ENCODE data around the gene AKAP8. TPM values are rescaled to one million over a fixed set of nuclear protein-coding genes. Genes with fewer than 3 reads are reported as not detected.
"Not testable (repeated sequence)": the region's sequence is repeated elsewhere in the genome, so short reads cannot be mapped to it uniquely, and the experiment has no call there.

AKAP8 gene
- total and polyA plus RNA-seq, 5 donors from 2014 or later: 11.3 to 79.1 (median 13.7) TPM

DNA sequence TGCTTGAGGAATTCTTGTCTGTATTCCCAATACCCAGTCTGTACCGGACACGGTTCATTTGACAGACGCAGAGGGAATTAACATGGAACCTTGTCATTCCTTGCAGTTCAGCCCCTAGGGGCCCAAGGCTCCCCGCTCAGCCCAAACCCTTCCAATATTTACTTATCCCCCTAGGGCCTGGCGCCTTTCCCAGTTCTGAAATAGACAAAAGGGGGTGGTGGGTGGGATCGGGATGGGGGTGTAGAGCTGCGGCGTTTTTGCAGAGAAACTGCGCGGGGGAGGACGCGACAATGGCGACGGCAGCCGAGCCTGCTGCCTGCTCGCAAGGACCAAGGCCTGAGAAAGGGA lies 38.6 kb upstream of the AKAP8 start:
- peak overlapping the region; percentile 88 for H3K4me3 ChIP-seq (ENCODE audit: low read depth, low read length)
- H3K27me3 ChIP-seq (ENCODE audit: control insufficient read depth, insufficient read depth, low read length): no peaks in the 10 kb centered on the region
- Mint-ChIP-seq H3K9me3 (peaks cover 0 to 3% (median 0%) of the 10 kb centered on the region in 7 donors), H3K4me3 (peak overlapping the region; percentile 94 to 99 (median 98)), H3K27me3 (peaks cover 5% of the 10 kb centered on the region), H3K36me3 (peaks cover 12% of the 10 kb centered on the region), H3K27ac (peak overlapping the region; percentile 90 to 99 (median 94)), H3K4me1 (peaks cover 9 to 58% (median 34%) of the 10 kb centered on the region in 4 donors)
- peak overlapping the region; percentile 73 for H3K27ac ChIP-seq (ENCODE audit: insufficient read depth, low read length, poor library complexity, severe bottlenecking)
- peaks cover 11% of the 10 kb centered on the region for H3K36me3 ChIP-seq (ENCODE audit: control insufficient read depth, insufficient read depth, low read length)
- H3K9me3 ChIP-seq (ENCODE audit: control insufficient read depth in 2 of 2, low read length in 2 of 2): peaks cover 1 to 3% of the 10 kb centered on the region in 2 experiments
- no peak for ATAC-seq (ENCODE audit: low read depth in 2 of 2)
- H3K4me1 ChIP-seq (ENCODE audit: control insufficient read depth, insufficient read depth, low read length, poor library complexity, severe bottlenecking): peaks cover 48% of the 10 kb centered on the region
- DNase-seq: no peak

DNA sequence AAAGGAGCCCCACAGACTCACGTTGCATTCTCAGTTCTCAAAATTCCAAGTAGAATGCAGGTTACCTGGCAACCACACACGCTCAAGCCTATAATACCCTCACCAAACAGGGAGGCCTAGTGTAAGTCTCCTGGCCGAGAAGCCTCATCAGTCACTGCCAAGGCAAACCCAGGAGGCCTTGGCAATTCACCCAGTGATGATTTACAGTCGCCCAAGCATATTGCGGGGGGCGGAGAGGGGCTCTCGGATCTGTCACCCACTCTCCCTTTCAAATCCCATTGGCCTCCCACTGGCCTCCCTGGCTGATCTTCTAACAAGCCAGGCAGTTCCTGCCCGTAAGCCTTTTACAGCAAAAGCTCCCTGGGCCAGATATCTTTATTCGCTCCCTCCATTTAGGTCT lies 38.1 kb upstream of the AKAP8 start:
- DNase-seq: no peak
- peaks cover 8% of the 10 kb centered on the region for H3K36me3 Mint-ChIP-seq
- peak overlapping the region; percentile 94 to 99 (median 98) for H3K4me3 Mint-ChIP-seq
- no peak for ATAC-seq (ENCODE audit: low read depth in 2 of 2)
- Histone ChIP-seq H3K36me3 (ENCODE audit: control insufficient read depth, insufficient read depth, low read length) (peaks cover 7% of the 10 kb centered on the region), H3K27me3 (ENCODE audit: control insufficient read depth, insufficient read depth, low read length) (no peaks in the 10 kb centered on the region), H3K4me1 (ENCODE audit: control insufficient read depth, insufficient read depth, low read length, poor library complexity, severe bottlenecking) (peaks cover 53% of the 10 kb centered on the region), H3K9me3 (ENCODE audit: control insufficient read depth in 2 of 2, low read length in 2 of 2) (no peaks in the 10 kb centered on the region), H3K4me3 (ENCODE audit: low read depth, low read length) (peak overlapping the region; percentile 88), H3K27ac (ENCODE audit: insufficient read depth, low read length, poor library complexity, severe bottlenecking) (peak overlapping the region; percentile 73)
- H3K9me3 Mint-ChIP-seq: peaks cover 0 to 2% (median 0%) of the 10 kb centered on the region in 7 donors
- H3K27me3 Mint-ChIP-seq: peaks cover 5% of the 10 kb centered on the region
- peak overlapping the region; percentile 90 to 99 (median 94) for H3K27ac Mint-ChIP-seq
- peaks cover 13 to 63% (median 38%) of the 10 kb centered on the region in 4 donors for H3K4me1 Mint-ChIP-seq

DNA sequence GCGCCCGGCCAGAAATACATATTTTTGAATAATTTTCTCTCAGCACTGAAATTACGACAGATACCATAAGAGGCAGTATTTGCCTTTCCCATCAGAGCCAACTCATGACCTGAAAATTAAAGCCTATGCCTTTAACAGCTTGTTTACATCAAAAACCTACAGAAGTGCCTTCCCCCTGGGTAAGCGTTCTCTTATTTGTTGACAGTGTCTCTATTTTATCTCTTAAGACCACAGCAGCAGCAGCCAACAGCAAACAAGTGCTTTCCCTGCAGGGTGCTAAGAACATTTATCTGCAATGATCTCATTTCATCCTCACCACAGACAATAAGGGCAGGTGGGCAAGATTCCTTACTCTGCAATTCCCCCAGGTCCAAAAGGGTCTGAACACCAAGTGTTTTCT lies 33.2 kb upstream of the AKAP8 start:
- H3K9me3 Mint-ChIP-seq: no peaks in the 10 kb centered on the region
- ATAC-seq (ENCODE audit: low read depth in 2 of 2) (no peak), DNase-seq (peak in 1 of 3 donors; percentile 4)
- H3K4me3 Mint-ChIP-seq: peak overlapping the region in 3 of 4 donors; percentile 41 to 57 (median 56)
- no peaks in the 10 kb centered on the region for H3K27me3 Mint-ChIP-seq
- H3K36me3 Mint-ChIP-seq: peaks cover 7% of the 10 kb centered on the region
- Histone ChIP-seq H3K27me3 (ENCODE audit: control insufficient read depth, insufficient read depth, low read length) (no peaks in the 10 kb centered on the region), H3K4me1 (ENCODE audit: control insufficient read depth, insufficient read depth, low read length, poor library complexity, severe bottlenecking) (peaks cover 53% of the 10 kb centered on the region), H3K9me3 (ENCODE audit: control insufficient read depth in 2 of 2, low read length in 2 of 2) (no peaks in the 10 kb centered on the region), H3K36me3 (ENCODE audit: control insufficient read depth, insufficient read depth, low read length) (peaks cover 31% of the 10 kb centered on the region), H3K4me3 (ENCODE audit: low read depth, low read length) (no peak overlapping the region), H3K27ac (ENCODE audit: insufficient read depth, low read length, poor library complexity, severe bottlenecking) (no peak overlapping the region)
- H3K27ac Mint-ChIP-seq: peak overlapping the region; percentile 6 to 38 (median 37)
- peaks cover 23 to 77% (median 45%) of the 10 kb centered on the region in 4 donors for H3K4me1 Mint-ChIP-seq

DNA sequence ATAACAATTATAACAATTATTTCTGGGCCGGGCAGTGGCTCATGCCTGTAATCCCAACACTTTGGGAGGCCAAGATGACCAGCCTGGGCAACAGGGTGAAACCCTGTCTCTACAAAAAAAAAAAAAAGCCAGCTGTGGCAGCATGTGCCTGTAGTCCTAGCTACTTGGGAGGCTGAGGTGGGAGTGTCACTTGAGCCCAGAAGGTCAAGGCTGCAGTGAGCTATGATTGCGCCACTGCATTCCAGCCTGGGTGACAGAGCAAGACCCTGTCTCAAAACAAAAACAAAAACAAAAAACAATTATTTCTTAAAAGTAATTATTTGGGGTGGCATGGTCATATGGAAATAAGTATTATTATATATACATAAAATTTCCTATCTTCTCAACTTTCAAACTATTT lies 31.8 kb upstream of the AKAP8 start:
- Mint-ChIP-seq H3K4me1 (peaks cover 25 to 77% (median 42%) of the 10 kb centered on the region in 4 donors), H3K27ac (peak overlapping the region in 1 of 3 donors; percentile 10)
- not testable (repeated sequence) for H3K9me3 ChIP-seq (ENCODE audit: control insufficient read depth in 2 of 2, low read length in 2 of 2); H3K36me3 Mint-ChIP-seq; ATAC-seq (ENCODE audit: low read depth in 2 of 2); DNase-seq; H3K4me3 ChIP-seq (ENCODE audit: low read depth, low read length); H3K4me3 Mint-ChIP-seq; H3K27ac ChIP-seq (ENCODE audit: insufficient read depth, low read length, poor library complexity, severe bottlenecking); H3K27me3 ChIP-seq (ENCODE audit: control insufficient read depth, insufficient read depth, low read length); H3K9me3 Mint-ChIP-seq; H3K27me3 Mint-ChIP-seq
- Histone ChIP-seq H3K4me1 (ENCODE audit: control insufficient read depth, insufficient read depth, low read length, poor library complexity, severe bottlenecking) (peaks cover 42% of the 10 kb centered on the region), H3K36me3 (ENCODE audit: control insufficient read depth, insufficient read depth, low read length) (peaks cover 36% of the 10 kb centered on the region)

DNA sequence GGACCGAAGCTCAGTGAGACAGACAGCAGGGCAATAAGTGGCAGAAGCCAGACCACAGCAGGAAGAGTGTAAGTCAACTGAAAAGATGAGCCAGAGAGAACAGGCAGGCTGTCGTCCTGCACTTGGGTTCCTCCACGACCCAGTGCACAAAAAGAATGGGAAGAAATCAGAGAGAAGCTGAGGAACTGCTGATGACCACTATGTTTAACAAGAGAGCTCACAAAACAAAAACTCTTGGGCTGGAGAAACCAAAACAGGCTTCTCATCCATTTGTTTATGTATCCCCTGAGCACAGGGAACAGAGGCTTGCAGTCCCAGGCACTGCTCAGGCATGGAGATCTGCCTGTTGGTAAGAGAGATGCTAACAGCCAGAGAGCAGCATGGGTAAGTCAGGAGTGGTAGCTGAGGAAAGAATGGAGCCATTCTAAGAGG lies 25.2 kb upstream of the AKAP8 start:
- Mint-ChIP-seq H3K27me3 (no peaks in the 10 kb centered on the region), H3K4me1 (peaks cover 15 to 64% (median 39%) of the 10 kb centered on the region in 4 donors), H3K4me3 (no peak overlapping the region), H3K9me3 (no peaks in the 10 kb centered on the region), H3K27ac (peak overlapping the region in 2 of 3 donors; percentile 22 to 82), H3K36me3 (peaks cover 15% of the 10 kb centered on the region)
- Histone ChIP-seq H3K4me1 (ENCODE audit: control insufficient read depth, insufficient read depth, low read length, poor library complexity, severe bottlenecking) (peaks cover 20% of the 10 kb centered on the region), H3K36me3 (ENCODE audit: control insufficient read depth, insufficient read depth, low read length) (peaks cover 71% of the 10 kb centered on the region), H3K27ac (ENCODE audit: insufficient read depth, low read length, poor library complexity, severe bottlenecking) (no peak overlapping the region), H3K27me3 (ENCODE audit: control insufficient read depth, insufficient read depth, low read length) (no peaks in the 10 kb centered on the region), H3K9me3 (ENCODE audit: control insufficient read depth in 2 of 2, low read length in 2 of 2) (no peaks in the 10 kb centered on the region), H3K4me3 (ENCODE audit: low read depth, low read length) (no peak overlapping the region)
- ATAC-seq (ENCODE audit: low read depth in 2 of 2): no peak
- DNase-seq: no peak

DNA sequence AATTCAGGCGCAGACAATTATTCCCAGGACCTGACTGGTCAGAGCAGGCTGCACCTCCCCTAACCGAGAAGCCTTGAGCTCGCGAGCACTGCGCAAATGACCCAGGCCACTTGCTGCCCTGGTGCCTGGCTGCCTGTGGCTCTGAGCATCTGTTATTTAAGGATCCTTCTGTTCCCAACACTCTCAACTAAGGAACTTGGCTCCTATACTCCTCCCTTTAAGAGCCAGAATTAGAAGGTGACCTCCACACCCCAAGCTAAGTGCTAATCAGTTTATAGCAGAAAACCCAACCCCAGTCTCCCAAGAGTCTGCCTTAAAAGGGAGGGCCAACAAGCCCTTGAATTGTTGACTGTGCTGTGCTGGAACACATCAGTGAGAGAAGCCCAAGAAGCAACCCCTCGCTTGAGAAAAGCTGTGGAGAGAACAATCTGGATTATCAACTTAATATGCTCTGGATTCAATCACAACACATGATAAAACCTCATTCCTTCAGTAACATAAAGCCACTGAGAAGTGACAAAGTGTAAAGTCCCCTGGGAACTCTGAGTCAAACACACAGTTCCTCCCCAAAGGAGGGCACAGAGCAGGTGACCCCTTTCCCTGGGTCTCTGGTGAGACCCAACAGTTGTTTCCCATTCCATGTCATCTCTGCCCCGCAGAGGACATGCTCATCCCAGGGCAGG lies 24.7 kb upstream of the AKAP8 start:
- H3K27me3 ChIP-seq (ENCODE audit: control insufficient read depth, insufficient read depth, low read length): no peaks in the 10 kb centered on the region
- H3K9me3 Mint-ChIP-seq: no peaks in the 10 kb centered on the region
- peak overlapping the region in 2 of 3 donors; percentile 22 to 82 for H3K27ac Mint-ChIP-seq
- H3K9me3 ChIP-seq (ENCODE audit: control insufficient read depth in 2 of 2, low read length in 2 of 2): no peaks in the 10 kb centered on the region
- no peaks in the 10 kb centered on the region for H3K27me3 Mint-ChIP-seq
- H3K4me1 Mint-ChIP-seq: peaks cover 14 to 58% (median 34%) of the 10 kb centered on the region in 4 donors
- H3K36me3 ChIP-seq (ENCODE audit: control insufficient read depth, insufficient read depth, low read length): peaks cover 70% of the 10 kb centered on the region
- no peak for DNase-seq
- H3K4me3 ChIP-seq (ENCODE audit: low read depth, low read length): no peak overlapping the region
- H3K36me3 Mint-ChIP-seq: peaks cover 15% of the 10 kb centered on the region
- H3K4me1 ChIP-seq (ENCODE audit: control insufficient read depth, insufficient read depth, low read length, poor library complexity, severe bottlenecking): peaks cover 20% of the 10 kb centered on the region
- ATAC-seq (ENCODE audit: low read depth in 2 of 2): no peak
- H3K4me3 Mint-ChIP-seq: no peak overlapping the region
- no peak overlapping the region for H3K27ac ChIP-seq (ENCODE audit: insufficient read depth, low read length, poor library complexity, severe bottlenecking)

DNA sequence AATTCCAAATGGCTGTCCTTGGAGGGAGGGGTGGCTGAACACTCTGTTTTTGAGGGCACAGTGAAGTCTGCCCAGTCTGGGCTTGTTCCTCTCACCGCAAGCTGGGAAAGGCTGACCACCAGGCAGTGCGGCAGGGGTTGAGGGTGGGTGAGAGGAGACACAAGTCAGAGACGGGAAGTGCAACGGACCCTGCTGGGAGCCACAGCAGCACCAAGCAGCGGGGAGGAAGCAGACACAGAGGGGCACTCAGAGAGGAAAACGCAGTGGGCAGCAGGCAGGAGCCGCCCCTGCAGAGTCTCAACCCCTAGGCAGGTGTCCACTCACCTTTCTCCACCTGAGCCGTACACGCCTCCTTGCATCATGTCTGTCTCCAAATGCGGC lies 23.6 kb upstream of the AKAP8 start:
- no peaks in the 10 kb centered on the region for H3K9me3 Mint-ChIP-seq
- no peaks in the 10 kb centered on the region for H3K27me3 Mint-ChIP-seq
- Histone ChIP-seq H3K27me3 (ENCODE audit: control insufficient read depth, insufficient read depth, low read length) (no peaks in the 10 kb centered on the region), H3K27ac (ENCODE audit: insufficient read depth, low read length, poor library complexity, severe bottlenecking) (no peak overlapping the region), H3K9me3 (ENCODE audit: control insufficient read depth in 2 of 2, low read length in 2 of 2) (no peaks in the 10 kb centered on the region), H3K4me3 (ENCODE audit: low read depth, low read length) (no peak overlapping the region), H3K4me1 (ENCODE audit: control insufficient read depth, insufficient read depth, low read length, poor library complexity, severe bottlenecking) (peaks cover 16% of the 10 kb centered on the region), H3K36me3 (ENCODE audit: control insufficient read depth, insufficient read depth, low read length) (peaks cover 76% of the 10 kb centered on the region)
- no peak for DNase-seq
- H3K4me1 Mint-ChIP-seq: peaks cover 9 to 47% (median 28%) of the 10 kb centered on the region in 4 donors
- H3K36me3 Mint-ChIP-seq: peaks cover 15% of the 10 kb centered on the region
- ATAC-seq (ENCODE audit: low read depth in 2 of 2): no peak
- no peak overlapping the region for H3K4me3 Mint-ChIP-seq
- no peak overlapping the region for H3K27ac Mint-ChIP-seq
